Astrocyte of the spinal cord (primary cell): ENCODE results near the gene XIRP2.
A peak's percentile ranks its signal among the peaks of the same experiment; 100 is the strongest.

Experiments
- DNase-seq: peaks from one replicate; pipeline ENCODE4 v3.0.0; 2011; ENCODE audit warnings: low read depth, low spot score
- H3K4me3 ChIP-seq: 2 replicates; pipeline ENCODE4 v1.5.1; 2011; ENCODE audit warnings: low read depth, mild to moderate bottlenecking, low read length, moderate library complexity
- in situ Hi-C: cut with HindIII; loops from 2 replicates; pipeline ENCODE4 v1.10.0; 2017; ENCODE audit warnings: low sequenced_read_pairs
- TF ChIP-seq, protein P1 (sequence below): IDR thresholded peaks from 2 replicates; pipeline ENCODE4 v1.5.1; 2012; ENCODE audit warnings: low read depth, mild to moderate bottlenecking, low read length, inconsistent platforms

Gene XIRP2

DNA sequence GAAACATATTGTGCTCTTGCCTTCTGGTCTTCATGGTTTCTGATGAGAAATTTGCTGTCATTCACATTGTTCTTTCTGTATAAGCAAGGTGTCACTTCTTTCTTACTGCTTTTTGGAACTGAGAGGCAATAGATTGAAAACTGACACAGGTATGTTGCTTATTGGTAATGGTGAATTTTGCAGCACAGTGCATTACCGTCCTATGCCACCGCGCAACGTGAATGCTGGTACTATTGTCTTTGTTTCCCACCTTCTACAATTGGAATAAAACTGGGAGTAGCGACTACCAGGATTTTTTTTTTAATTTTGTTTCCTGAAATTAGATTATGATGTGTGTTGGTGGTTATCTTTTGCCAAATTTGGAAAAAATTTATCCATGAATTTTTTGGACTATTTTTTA lies 11.4 kb downstream of the XIRP2 start:
- in situ Hi-C loops, result no loop called here
- TF ChIP-seq, protein P1, sequence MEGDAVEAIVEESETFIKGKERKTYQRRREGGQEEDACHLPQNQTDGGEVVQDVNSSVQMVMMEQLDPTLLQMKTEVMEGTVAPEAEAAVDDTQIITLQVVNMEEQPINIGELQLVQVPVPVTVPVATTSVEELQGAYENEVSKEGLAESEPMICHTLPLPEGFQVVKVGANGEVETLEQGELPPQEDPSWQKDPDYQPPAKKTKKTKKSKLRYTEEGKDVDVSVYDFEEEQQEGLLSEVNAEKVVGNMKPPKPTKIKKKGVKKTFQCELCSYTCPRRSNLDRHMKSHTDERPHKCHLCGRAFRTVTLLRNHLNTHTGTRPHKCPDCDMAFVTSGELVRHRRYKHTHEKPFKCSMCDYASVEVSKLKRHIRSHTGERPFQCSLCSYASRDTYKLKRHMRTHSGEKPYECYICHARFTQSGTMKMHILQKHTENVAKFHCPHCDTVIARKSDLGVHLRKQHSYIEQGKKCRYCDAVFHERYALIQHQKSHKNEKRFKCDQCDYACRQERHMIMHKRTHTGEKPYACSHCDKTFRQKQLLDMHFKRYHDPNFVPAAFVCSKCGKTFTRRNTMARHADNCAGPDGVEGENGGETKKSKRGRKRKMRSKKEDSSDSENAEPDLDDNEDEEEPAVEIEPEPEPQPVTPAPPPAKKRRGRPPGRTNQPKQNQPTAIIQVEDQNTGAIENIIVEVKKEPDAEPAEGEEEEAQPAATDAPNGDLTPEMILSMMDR, result no peak
- DNase-seq, result no peak
- no peak overlapping the region for H3K4me3 ChIP-seq

DNA sequence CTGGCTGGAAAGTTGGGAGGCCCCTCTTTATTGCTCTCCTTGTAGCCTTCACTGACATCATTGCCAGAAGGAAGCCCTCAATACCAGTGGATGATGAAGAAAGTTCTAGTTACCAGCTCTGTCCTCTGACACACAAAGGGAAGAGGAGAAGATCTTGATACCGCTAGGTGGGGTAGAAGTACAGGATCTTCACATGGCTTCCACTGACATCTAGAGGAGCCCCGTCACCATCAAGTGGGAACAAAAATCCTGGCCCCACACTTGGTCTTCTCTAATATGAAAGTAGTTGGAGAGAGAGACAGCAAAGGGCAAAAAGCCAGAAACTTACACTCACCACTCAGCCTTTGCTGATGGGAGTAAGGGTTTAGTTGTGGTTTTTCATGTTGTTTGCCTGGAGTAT lies 12.4 kb downstream of the XIRP2 start:
- TF ChIP-seq, protein P1, result peak; percentile 41
- no peak overlapping the region for H3K4me3 ChIP-seq
- in situ Hi-C loops, result no loop called here
- peak; percentile 27 for DNase-seq

DNA sequence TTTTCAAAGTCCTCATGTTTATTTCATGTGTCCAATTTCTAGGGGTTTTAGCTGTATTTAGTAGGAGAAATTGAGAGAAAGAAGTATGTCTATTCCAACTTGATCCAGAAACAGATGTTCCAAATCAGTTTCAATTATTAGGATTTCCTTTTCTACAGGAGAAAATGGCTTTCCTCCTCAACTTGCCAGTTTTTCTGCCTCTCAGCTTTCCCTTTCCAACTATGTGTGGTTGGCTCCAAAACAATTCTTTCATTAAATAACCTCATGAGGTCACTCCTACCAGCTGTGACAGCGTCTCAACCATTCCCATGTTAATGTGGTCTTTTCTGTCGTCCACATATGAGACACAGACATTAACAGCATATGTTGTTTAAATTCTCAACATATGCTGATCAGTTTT lies 13.1 kb downstream of the XIRP2 start:
- DNase-seq, result no peak
- TF ChIP-seq, protein P1, result no peak
- in situ Hi-C loops, result no loop called here
- H3K4me3 ChIP-seq, result no peak overlapping the region

DNA sequence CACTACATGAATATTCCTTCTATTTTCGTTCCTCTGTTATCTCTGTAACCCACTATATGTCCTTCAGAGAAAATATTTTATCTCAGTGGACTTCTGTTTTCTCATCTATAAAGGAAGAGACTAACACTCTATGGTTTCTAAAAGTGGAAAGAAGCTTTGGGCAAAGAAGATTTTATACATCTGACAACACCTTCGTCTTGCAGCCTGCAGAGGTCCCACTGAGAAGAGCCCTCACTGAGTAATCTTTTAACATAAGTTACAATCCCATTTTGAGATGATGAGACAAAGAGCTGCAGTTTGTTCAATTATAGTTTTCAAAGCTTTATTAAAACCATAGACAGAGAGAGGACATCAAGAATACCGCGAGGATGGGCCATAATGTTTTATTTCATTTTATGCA lies 28.7 kb downstream of the XIRP2 start:
- DNase-seq, result no peak
- TF ChIP-seq, protein P1, result no peak
- in situ Hi-C loops, result no loop called here
- H3K4me3 ChIP-seq, result no peak overlapping the region

DNA sequence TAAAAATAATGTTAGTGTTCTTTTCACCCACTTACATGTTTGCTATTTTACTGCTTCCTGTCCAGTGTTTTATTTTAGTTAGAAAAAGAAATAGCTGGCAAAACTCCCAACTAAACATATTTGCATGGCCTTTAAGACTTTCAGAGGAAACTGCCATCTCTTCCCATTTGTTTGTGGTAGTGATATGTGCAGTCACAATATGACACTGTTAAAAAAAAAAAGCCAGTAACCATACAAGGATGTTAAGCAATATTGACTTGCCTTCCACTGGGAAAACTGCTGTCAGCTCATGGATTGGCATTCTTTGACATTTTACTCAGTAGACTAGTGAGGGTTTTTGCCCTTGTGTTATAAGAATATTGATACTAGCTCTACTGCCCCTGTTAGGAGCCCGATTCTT lies 29.1 kb downstream of the XIRP2 start:
- no peak overlapping the region for H3K4me3 ChIP-seq
- TF ChIP-seq, protein P1, result no peak
- peak; percentile 22 for DNase-seq
- in situ Hi-C loops, result no loop called here

DNA sequence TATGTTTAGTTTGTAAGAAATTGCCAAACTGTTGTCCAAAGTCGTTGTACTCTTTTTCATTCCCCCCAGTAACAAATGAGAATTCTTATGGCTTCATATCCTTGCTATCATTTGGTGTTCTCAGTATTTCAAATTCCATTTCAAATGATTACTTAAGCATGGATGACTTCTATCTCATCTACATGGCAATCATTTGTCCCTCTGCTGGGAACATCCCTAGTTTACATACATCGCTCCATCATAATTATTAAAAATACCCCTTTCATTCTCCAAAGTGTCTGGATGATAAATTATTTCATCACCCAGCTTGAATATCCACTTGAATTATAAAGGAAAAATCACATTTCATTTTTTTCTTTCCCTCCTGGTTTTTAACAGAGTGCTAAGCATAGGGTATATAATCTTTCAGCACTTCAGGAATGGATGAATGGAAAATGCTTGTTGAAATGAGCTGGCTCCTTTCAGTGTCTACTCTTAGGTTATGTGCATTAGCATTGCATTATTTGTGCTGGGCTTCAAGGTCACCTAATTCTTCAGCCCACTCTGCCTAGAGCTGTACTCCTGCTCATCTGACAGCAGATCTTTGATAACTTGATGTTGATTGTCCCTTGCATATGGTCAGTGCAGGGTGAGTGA lies 33.1 kb downstream of the XIRP2 start:
- no peak for DNase-seq
- TF ChIP-seq, protein P1, result no peak
- in situ Hi-C loops, result no loop called here
- no peak overlapping the region for H3K4me3 ChIP-seq

DNA sequence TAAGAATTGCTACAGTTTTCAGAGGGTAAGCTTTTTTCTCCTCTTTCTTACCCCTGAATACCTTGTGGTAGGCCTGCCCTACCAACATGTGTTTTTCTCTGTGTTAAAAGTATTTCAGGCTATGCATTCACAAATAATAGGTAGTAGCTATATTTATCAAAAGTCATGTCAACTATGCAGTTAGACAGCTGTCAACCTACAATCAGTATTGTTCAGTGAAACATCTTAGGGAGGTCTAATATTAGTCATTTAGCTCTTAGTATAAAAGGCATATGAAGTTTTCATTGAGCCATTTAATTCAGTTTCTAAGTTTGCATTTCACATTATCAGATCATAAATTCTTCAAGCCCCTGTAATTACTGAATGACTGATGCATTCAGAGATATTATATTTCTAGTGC lies 36.7 kb downstream of the XIRP2 start:
- in situ Hi-C loops, result no loop called here
- TF ChIP-seq, protein P1, result no peak
- DNase-seq, result no peak
- no peak overlapping the region for H3K4me3 ChIP-seq
